GM23338 (cell line): Measurements from ENCODE around the gene SRSF3. TPM values are rescaled to one million over a fixed set of nuclear protein-coding genes. Genes with fewer than 3 reads are reported as not detected.
A peak's percentile ranks its signal among the peaks of the same experiment; 100 is the strongest.

Experiments used
- ATAC-seq: fragments of 200-7000 bp; cut with Tn5 transposase; 3 replicates; pipeline ENCODE4 v1.9.1; 2020
- DNase-seq: peaks from one replicate; pipeline ENCODE4 v3.0.0-alpha.2; 2015; ENCODE audit warnings: low spot score
- H2AFZ ChIP-seq: fragments of 200-600 bp; sonication (generic); 2 replicates; pipeline ENCODE4 v1.8.0; 2016; ENCODE audit warnings: antibody characterized with exemption, mild to moderate bottlenecking, moderate library complexity
- H3F3A ChIP-seq: fragments of 200-600 bp; sonication (generic); replicated peaks from 2 replicates; pipeline ENCODE4 v1.8.0; 2017; ENCODE audit warnings: antibody characterized with exemption, mixed run types, low read depth
- H3K27ac ChIP-seq: fragments of 200-600 bp; sonication (generic); 2 replicates; pipeline ENCODE4 v1.6.1; 2016; ENCODE audit warnings: low read depth
- H3K27me3 ChIP-seq: fragments of 200-600 bp; sonication (generic); 2 replicates; pipeline ENCODE4 v1.8.0; 2016; ENCODE audit warnings: mild to moderate bottlenecking, mixed run types, moderate library complexity; ENCODE audit not compliant: insufficient read depth
- H3K36me3 ChIP-seq: fragments of 200-600 bp; sonication (generic); 2 replicates; pipeline ENCODE4 v1.8.0; 2016; ENCODE audit warnings: mild to moderate bottlenecking; ENCODE audit not compliant: insufficient read depth
- H3K4me1 ChIP-seq: fragments of 200-600 bp; sonication (generic); 2 replicates; pipeline ENCODE4 v1.8.0; 2016; ENCODE audit warnings: mild to moderate bottlenecking, moderate library complexity; ENCODE audit not compliant: insufficient read depth
- H3K4me2 ChIP-seq: fragments of 200-600 bp; sonication (generic); 2 replicates; pipeline ENCODE4 v1.7.1; 2017; ENCODE audit warnings: mixed run types
- H3K4me3 ChIP-seq: fragments of 200-600 bp; sonication (generic); 2 replicates; pipeline ENCODE4 v1.6.1; 2016; ENCODE audit warnings: mixed run types
- H3K79me2 ChIP-seq: fragments of 200-600 bp; sonication (generic); replicated peaks from 2 replicates; pipeline ENCODE4 v1.8.0; 2017; ENCODE audit warnings: mild to moderate bottlenecking; ENCODE audit not compliant: insufficient read depth
- H3K9me2 ChIP-seq: fragments of 200-600 bp; sonication (generic); 2 replicates; pipeline ENCODE4 v1.8.0; 2017; ENCODE audit not compliant: insufficient read depth
- H4K20me1 ChIP-seq: fragments of 200-600 bp; sonication (generic); replicated peaks from 2 replicates; pipeline ENCODE4 v1.8.0; 2017; ENCODE audit warnings: mild to moderate bottlenecking; ENCODE audit not compliant: insufficient read depth
- H3K27ac Mint-ChIP-seq: 2 replicates; pipeline ENCODE4 v1.8.0; 2020; ENCODE audit warnings: inconsistent platforms, mild to moderate bottlenecking, moderate library complexity, mixed read lengths
- H3K27me3 Mint-ChIP-seq: 3 replicates; pipeline ENCODE4 v1.8.0; 2022; ENCODE audit warnings: low read depth, mild to moderate bottlenecking, moderate library complexity, mixed read lengths, inconsistent platforms; ENCODE audit not compliant: insufficient read depth, poor library complexity
- H3K36me3 Mint-ChIP-seq: 3 replicates; pipeline ENCODE4 v1.8.0; 2021; ENCODE audit warnings: low read depth, mild to moderate bottlenecking, inconsistent platforms, moderate library complexity, mixed read lengths
- H3K4me1 Mint-ChIP-seq: 3 replicates; pipeline ENCODE4 v1.8.0; 2020; ENCODE audit warnings: mild to moderate bottlenecking, inconsistent platforms, mixed read lengths
- H3K4me3 Mint-ChIP-seq: 3 replicates; pipeline ENCODE4 v1.8.0; 2021; ENCODE audit warnings: moderate library complexity, mild to moderate bottlenecking, inconsistent platforms, mixed read lengths
- H3K9me3 Mint-ChIP-seq: 3 replicates; pipeline ENCODE4 v1.8.0; 2020; ENCODE audit warnings: moderate library complexity, mild to moderate bottlenecking, inconsistent platforms, mixed read lengths
- CREB1 ChIP-seq: fragments of 250-450 bp; sonication (Bioruptor Pico); IDR thresholded peaks from 2 replicates; pipeline ENCODE4 v1.5.0; 2020; ENCODE audit warnings: low read depth, mild to moderate bottlenecking, moderate library complexity
- EZH2phosphoT487 ChIP-seq: fragments of 200-600 bp; sonication (generic); IDR thresholded peaks from one replicate; pipeline ENCODE4 v1.8.1; 2018; ENCODE audit warnings: antibody characterized with exemption; ENCODE audit not compliant: unreplicated experiment
- JUNB ChIP-seq: IDR thresholded peaks from one replicate; pipeline ENCODE4 v1.6.1; 2016; ENCODE audit warnings: antibody characterized with exemption; ENCODE audit not compliant: unreplicated experiment
- NANOG ChIP-seq: IDR thresholded peaks from 2 replicates; pipeline ENCODE4 v1.6.1; 2016; ENCODE audit warnings: antibody characterized with exemption, borderline replicate concordance
- POLR2AphosphoS5 ChIP-seq: IDR thresholded peaks from 2 replicates; pipeline ENCODE4 v1.6.1; 2016; ENCODE audit warnings: antibody characterized with exemption, low read depth
- STAT1 ChIP-seq: IDR thresholded peaks from one replicate; pipeline ENCODE4 v1.6.1; 2016; ENCODE audit warnings: antibody characterized with exemption; ENCODE audit not compliant: unreplicated experiment
- ZNF331 ChIP-seq: fragments of 250-450 bp; sonication (Bioruptor Pico); IDR thresholded peaks from 2 replicates; pipeline ENCODE4 v1.5.0; 2020; ENCODE audit warnings: low read depth, mild to moderate bottlenecking, moderate library complexity
- polyA plus RNA-seq: library from polyadenylated mRNA; unstranded; fragments of >200 nt; fragmentation: Nextera tagmentation; extraction: Ambion mirVana; gene quantifications from 2 replicates; pipeline ENCODE4 v1.2.1, GENCODE V29; 2016
- total RNA-seq: library from RNA; depleted of rRNA; stranded (reverse); fragments of >200 nt; shearing (Covaris generic); gene quantifications from 2 replicates; pipeline ENCODE4 v1.2.3, GENCODE V29; 2014
- TF ChIP-seq, protein P1 (sequence below): fragments of 250-450 bp; sonication (Bioruptor Pico); IDR thresholded peaks from 2 replicates; pipeline ENCODE4 v1.5.0; 2020; ENCODE audit warnings: mild to moderate bottlenecking, moderate library complexity
- TF ChIP-seq, protein P2 (sequence below), 2 experiments: fragments of 200-600 bp in 1 of 2; sonication (generic) in 1 of 2; conservative IDR thresholded peaks; 2 replicates each; pipeline versions ENCODE4 v1.5.1 to v1.6.1; 2016 to 2017; ENCODE audit warnings: antibody characterized with exemption in 2 of 2, low read depth in 2 of 2, mild to moderate bottlenecking in 2 of 2, moderate library complexity in 1 of 2

Gene SRSF3
- total and polyA plus RNA-seq, 2 experiments from 2014 or later = 436 to 655 TPM

DNA sequence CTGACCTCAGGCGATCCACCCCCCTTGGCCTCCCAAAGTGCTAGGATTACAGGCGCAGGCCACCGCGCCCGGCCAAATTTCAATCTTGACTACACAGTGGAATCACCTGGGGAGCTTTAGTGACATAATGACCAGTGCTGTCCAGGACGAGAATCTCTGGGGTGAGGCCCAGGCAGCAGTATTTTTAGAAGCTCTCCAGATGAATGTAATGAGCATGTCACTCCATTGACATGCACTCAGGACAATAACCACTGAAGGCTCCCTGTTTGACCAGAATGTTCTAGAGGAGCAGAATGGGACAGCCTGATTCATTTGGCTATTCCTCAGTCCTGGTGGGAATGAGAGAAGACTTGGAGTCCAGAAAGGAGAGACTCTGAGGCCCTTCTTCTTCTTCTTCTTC lies 39.2 kb downstream of the SRSF3 start (continued):
- TF ChIP-seq, protein P1, sequence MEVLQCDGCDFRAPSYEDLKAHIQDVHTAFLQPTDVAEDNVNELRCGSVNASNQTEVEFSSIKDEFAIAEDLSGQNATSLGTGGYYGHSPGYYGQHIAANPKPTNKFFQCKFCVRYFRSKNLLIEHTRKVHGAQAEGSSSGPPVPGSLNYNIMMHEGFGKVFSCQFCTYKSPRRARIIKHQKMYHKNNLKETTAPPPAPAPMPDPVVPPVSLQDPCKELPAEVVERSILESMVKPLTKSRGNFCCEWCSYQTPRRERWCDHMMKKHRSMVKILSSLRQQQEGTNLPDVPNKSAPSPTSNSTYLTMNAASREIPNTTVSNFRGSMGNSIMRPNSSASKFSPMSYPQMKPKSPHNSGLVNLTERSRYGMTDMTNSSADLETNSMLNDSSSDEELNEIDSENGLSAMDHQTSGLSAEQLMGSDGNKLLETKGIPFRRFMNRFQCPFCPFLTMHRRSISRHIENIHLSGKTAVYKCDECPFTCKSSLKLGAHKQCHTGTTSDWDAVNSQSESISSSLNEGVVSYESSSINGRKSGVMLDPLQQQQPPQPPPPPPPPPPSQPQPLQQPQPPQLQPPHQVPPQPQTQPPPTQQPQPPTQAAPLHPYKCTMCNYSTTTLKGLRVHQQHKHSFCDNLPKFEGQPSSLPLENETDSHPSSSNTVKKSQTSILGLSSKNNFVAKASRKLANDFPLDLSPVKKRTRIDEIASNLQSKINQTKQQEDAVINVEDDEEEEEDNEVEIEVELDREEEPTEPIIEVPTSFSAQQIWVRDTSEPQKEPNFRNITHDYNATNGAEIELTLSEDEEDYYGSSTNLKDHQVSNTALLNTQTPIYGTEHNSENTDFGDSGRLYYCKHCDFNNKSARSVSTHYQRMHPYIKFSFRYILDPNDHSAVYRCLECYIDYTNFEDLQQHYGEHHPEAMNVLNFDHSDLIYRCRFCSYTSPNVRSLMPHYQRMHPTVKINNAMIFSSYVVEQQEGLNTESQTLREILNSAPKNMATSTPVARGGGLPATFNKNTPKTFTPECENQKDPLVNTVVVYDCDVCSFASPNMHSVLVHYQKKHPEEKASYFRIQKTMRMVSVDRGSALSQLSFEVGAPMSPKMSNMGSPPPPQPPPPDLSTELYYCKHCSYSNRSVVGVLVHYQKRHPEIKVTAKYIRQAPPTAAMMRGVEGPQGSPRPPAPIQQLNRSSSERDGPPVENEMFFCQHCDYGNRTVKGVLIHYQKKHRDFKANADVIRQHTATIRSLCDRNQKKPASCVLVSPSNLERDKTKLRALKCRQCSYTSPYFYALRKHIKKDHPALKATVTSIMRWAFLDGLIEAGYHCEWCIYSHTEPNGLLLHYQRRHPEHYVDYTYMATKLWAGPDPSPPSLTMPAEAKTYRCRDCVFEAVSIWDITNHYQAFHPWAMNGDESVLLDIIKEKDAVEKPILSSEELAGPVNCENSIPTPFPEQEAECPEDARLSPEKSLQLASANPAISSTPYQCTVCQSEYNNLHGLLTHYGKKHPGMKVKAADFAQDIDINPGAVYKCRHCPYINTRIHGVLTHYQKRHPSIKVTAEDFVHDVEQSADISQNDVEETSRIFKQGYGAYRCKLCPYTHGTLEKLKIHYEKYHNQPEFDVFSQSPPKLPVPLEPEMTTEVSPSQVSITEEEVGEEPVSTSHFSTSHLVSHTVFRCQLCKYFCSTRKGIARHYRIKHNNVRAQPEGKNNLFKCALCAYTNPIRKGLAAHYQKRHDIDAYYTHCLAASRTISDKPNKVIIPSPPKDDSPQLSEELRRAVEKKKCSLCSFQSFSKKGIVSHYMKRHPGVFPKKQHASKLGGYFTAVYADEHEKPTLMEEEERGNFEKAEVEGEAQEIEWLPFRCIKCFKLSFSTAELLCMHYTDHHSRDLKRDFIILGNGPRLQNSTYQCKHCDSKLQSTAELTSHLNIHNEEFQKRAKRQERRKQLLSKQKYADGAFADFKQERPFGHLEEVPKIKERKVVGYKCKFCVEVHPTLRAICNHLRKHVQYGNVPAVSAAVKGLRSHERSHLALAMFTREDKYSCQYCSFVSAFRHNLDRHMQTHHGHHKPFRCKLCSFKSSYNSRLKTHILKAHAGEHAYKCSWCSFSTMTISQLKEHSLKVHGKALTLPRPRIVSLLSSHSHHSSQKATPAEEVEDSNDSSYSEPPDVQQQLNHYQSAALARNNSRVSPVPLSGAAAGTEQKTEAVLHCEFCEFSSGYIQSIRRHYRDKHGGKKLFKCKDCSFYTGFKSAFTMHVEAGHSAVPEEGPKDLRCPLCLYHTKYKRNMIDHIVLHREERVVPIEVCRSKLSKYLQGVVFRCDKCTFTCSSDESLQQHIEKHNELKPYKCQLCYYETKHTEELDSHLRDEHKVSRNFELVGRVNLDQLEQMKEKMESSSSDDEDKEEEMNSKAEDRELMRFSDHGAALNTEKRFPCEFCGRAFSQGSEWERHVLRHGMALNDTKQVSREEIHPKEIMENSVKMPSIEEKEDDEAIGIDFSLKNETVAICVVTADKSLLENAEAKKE (CRISPR knock-in tag) = no peak

DNA sequence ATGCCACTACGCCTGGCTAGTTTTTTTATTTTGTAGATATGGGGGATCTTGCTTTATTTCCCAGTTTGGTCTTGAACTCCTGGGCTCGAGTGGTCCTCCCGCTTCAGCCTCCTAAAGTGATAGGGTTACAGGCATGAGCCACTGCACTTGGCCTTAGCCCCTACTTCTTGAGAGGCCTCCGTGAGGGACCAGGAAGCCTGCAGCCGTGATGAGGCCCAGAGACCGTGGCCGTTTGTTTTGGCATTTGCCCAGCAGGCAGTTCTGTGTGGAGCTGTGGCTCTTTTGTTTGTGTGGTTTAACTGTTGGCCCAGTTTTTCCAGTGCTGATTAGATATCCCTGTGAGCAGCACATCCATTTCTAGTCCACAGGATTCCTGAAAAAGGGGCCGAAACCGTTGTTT lies 39.8 kb downstream of the SRSF3 start:
- H3K36me3 Mint-ChIP-seq = no peaks in the 10 kb centered on the region
- H3K79me2 ChIP-seq = no peaks in the 10 kb centered on the region
- no peaks in the 10 kb centered on the region for H3K9me2 ChIP-seq
- H4K20me1 ChIP-seq = no peaks in the 10 kb centered on the region
- no peaks in the 10 kb centered on the region for H3K27me3 ChIP-seq
- H3K36me3 ChIP-seq = no peaks in the 10 kb centered on the region
- DNase-seq (no peak), ATAC-seq (no peak)
- H3K27ac Mint-ChIP-seq = no peak overlapping the region
- H3K4me3 ChIP-seq = no peak overlapping the region
- no peak overlapping the region for H3K4me2 ChIP-seq
- H2AFZ ChIP-seq = peak overlapping the region; percentile 80; the same call in 1 of the 2 replicates
- H3F3A ChIP-seq = no peaks in the 10 kb centered on the region
- H3K4me3 Mint-ChIP-seq = no peak overlapping the region
- no peaks in the 10 kb centered on the region for H3K9me3 Mint-ChIP-seq
- peaks cover 9% of the 10 kb centered on the region; the same call in 2 of the 3 replicates for H3K4me1 Mint-ChIP-seq
- no peak overlapping the region for H3K27ac ChIP-seq
- H3K27me3 Mint-ChIP-seq = peaks cover 8% of the 10 kb centered on the region
- no peaks in the 10 kb centered on the region for H3K4me1 ChIP-seq
- TF ChIP-seq JUNB (no peak), ZNF331 (CRISPR knock-in tag) (no peak), CREB1 (CRISPR knock-in tag) (no peak), POLR2AphosphoS5 (no peak), STAT1 (no peak), EZH2phosphoT487 (no peak), NANOG (no peak)
- TF ChIP-seq, protein P2, sequence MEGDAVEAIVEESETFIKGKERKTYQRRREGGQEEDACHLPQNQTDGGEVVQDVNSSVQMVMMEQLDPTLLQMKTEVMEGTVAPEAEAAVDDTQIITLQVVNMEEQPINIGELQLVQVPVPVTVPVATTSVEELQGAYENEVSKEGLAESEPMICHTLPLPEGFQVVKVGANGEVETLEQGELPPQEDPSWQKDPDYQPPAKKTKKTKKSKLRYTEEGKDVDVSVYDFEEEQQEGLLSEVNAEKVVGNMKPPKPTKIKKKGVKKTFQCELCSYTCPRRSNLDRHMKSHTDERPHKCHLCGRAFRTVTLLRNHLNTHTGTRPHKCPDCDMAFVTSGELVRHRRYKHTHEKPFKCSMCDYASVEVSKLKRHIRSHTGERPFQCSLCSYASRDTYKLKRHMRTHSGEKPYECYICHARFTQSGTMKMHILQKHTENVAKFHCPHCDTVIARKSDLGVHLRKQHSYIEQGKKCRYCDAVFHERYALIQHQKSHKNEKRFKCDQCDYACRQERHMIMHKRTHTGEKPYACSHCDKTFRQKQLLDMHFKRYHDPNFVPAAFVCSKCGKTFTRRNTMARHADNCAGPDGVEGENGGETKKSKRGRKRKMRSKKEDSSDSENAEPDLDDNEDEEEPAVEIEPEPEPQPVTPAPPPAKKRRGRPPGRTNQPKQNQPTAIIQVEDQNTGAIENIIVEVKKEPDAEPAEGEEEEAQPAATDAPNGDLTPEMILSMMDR (conservative IDR thresholded peaks at IDR 0.05; ENCODE audit: low read depth in 2 of 2) = no peak
- TF ChIP-seq, protein P1 (CRISPR knock-in tag) = no peak
